Stimulated activated memory B cell treated with anti-CD40 and anti-IgM and Interleukin-4, amounts not matched to agents 10 μg/mL and 1 μg/mL and 100 μg/mL, for 72 hours (primary cell): ENCODE data around the gene DNAJB11.
"Not testable (repeated sequence)": the region's sequence is repeated elsewhere in the genome, so short reads cannot be mapped to it uniquely, and the experiment has no call there.

Experiments
- ATAC-seq: fragments of 150-1000 bp; cut with Tn5 transposase; 2 replicates; pipeline ENCODE4 v1.10.0; 2021
- H3K27ac Mint-ChIP-seq: one replicate; pipeline ENCODE4 v1.8.0; 2022; ENCODE audit warnings: mild to moderate bottlenecking, mixed read lengths
- H3K27me3 Mint-ChIP-seq: one replicate; pipeline ENCODE4 v1.8.0; 2022; ENCODE audit warnings: mixed read lengths
- H3K36me3 Mint-ChIP-seq: one replicate; pipeline ENCODE4 v1.8.0; 2022; ENCODE audit warnings: mixed read lengths
- H3K4me1 Mint-ChIP-seq: one replicate; pipeline ENCODE4 v1.8.0; 2022; ENCODE audit warnings: mixed read lengths
- H3K4me3 Mint-ChIP-seq: one replicate; pipeline ENCODE4 v1.8.0; 2022; ENCODE audit warnings: mild to moderate bottlenecking, moderate library complexity, mixed read lengths
- H3K9me3 Mint-ChIP-seq: one replicate; pipeline ENCODE4 v1.8.0; 2022; ENCODE audit warnings: mixed read lengths

Gene DNAJB11

GRCh38 chr3:186570096-186570940, at the start of gene DNAJB11:
Gene DNAJB11 (plus strand): TSS chr3:186570720. CDS start chr3:186570898, 178 bp downstream.
- peaks cover 55% of the 10 kb centered on the region for H3K4me1 Mint-ChIP-seq

GRCh38 chr3:186520957-186521842, 49.3 kb upstream of the DNAJB11 start:
- Mint-ChIP-seq H3K4me1 (peaks cover 81% of the 10 kb centered on the region), H3K27ac (peak overlapping the region; percentile 81)
- ATAC-seq: peak; percentile 67

More at GRCh38 chr3:186570096-186570940, at the start of gene DNAJB11:
- Mint-ChIP-seq H3K4me3 (peak within 1 kb of the TSS; percentile 94), H3K9me3 (no peaks in the 10 kb centered on the region), H3K27me3 (no peaks in the 10 kb centered on the region), H3K27ac (peak within 1 kb of the TSS; percentile 93), H3K36me3 (no peaks in the 10 kb centered on the region)
- peak; percentile 93 for ATAC-seq

GRCh38 chr3:186523022-186523421, 47.5 kb upstream of the DNAJB11 start:
- no peaks in the 10 kb centered on the region for H3K27me3 Mint-ChIP-seq
- ATAC-seq: no peak
- H3K27ac Mint-ChIP-seq: peak overlapping the region; percentile 92
- no peak overlapping the region for H3K4me3 Mint-ChIP-seq
- H3K9me3 Mint-ChIP-seq: no peaks in the 10 kb centered on the region
- H3K36me3 Mint-ChIP-seq: peaks cover 5% of the 10 kb centered on the region
- H3K4me1 Mint-ChIP-seq: peaks cover 89% of the 10 kb centered on the region

More at GRCh38 chr3:186520957-186521842, 49.3 kb upstream of the DNAJB11 start:
- peak overlapping the region; percentile 9 for H3K4me3 Mint-ChIP-seq
- H3K9me3 Mint-ChIP-seq: no peaks in the 10 kb centered on the region
- H3K36me3 Mint-ChIP-seq: no peaks in the 10 kb centered on the region
- H3K27me3 Mint-ChIP-seq: no peaks in the 10 kb centered on the region

GRCh38 chr3:186523434-186523833, 47.1 kb upstream of the DNAJB11 start:
- Mint-ChIP-seq H3K27me3 (no peaks in the 10 kb centered on the region), H3K9me3 (no peaks in the 10 kb centered on the region), H3K27ac (peak overlapping the region; percentile 92), H3K36me3 (peaks cover 6% of the 10 kb centered on the region), H3K4me1 (peaks cover 90% of the 10 kb centered on the region), H3K4me3 (no peak overlapping the region)
- ATAC-seq: no peak

- peaks cover 6% of the 10 kb centered on the region for H3K36me3 Mint-ChIP-seq
- H3K4me1 Mint-ChIP-seq: peaks cover 92% of the 10 kb centered on the region
- H3K4me3 Mint-ChIP-seq: no peak overlapping the region
Measured at GRCh38 chr3:186524616-186525015, 45.9 kb upstream of the DNAJB11 start.

GRCh38 chr3:186525369-186526255, 44.9 kb upstream of the DNAJB11 start:
- ATAC-seq: peak; percentile 50
- Mint-ChIP-seq H3K27me3 (no peaks in the 10 kb centered on the region), H3K27ac (peak overlapping the region; percentile 92), H3K36me3 (peaks cover 6% of the 10 kb centered on the region), H3K9me3 (no peaks in the 10 kb centered on the region), H3K4me1 (peaks cover 93% of the 10 kb centered on the region), H3K4me3 (peak overlapping the region; percentile 58)

More at GRCh38 chr3:186524616-186525015, 45.9 kb upstream of the DNAJB11 start:
- peak overlapping the region; percentile 92 for H3K27ac Mint-ChIP-seq
- H3K27me3 Mint-ChIP-seq: no peaks in the 10 kb centered on the region
- no peaks in the 10 kb centered on the region for H3K9me3 Mint-ChIP-seq
- ATAC-seq: no peak

GRCh38 chr3:186526256-186526606, 44.3 kb upstream of the DNAJB11 start:
- peak; percentile 84 for ATAC-seq
- peaks cover 6% of the 10 kb centered on the region for H3K36me3 Mint-ChIP-seq
- H3K9me3 Mint-ChIP-seq: no peaks in the 10 kb centered on the region
- peak overlapping the region; percentile 92 for H3K27ac Mint-ChIP-seq
- peak overlapping the region; percentile 58 for H3K4me3 Mint-ChIP-seq
- H3K4me1 Mint-ChIP-seq: peaks cover 91% of the 10 kb centered on the region
- no peaks in the 10 kb centered on the region for H3K27me3 Mint-ChIP-seq

- H3K4me3 Mint-ChIP-seq: no peak overlapping the region
- no peak for ATAC-seq
Measured at GRCh38 chr3:186529201-186529999, 41.1 kb upstream of the DNAJB11 start.

GRCh38 chr3:186530415-186530814, 40.1 kb upstream of the DNAJB11 start:
- ATAC-seq: no peak
- H3K9me3 Mint-ChIP-seq: no peaks in the 10 kb centered on the region
- peaks cover 93% of the 10 kb centered on the region for H3K4me1 Mint-ChIP-seq
- peaks cover 10% of the 10 kb centered on the region for H3K36me3 Mint-ChIP-seq
- H3K4me3 Mint-ChIP-seq: no peak overlapping the region
- peak overlapping the region; percentile 35 for H3K27ac Mint-ChIP-seq
- H3K27me3 Mint-ChIP-seq: no peaks in the 10 kb centered on the region

More at GRCh38 chr3:186529201-186529999, 41.1 kb upstream of the DNAJB11 start:
- Mint-ChIP-seq H3K9me3 (no peaks in the 10 kb centered on the region), H3K27ac (peak overlapping the region; percentile 56), H3K4me1 (peaks cover 93% of the 10 kb centered on the region), H3K36me3 (peaks cover 10% of the 10 kb centered on the region), H3K27me3 (no peaks in the 10 kb centered on the region)

GRCh38 chr3:186531694-186532093, 38.8 kb upstream of the DNAJB11 start:
- ATAC-seq, H3K27me3 Mint-ChIP-seq, H3K9me3 Mint-ChIP-seq, H3K4me3 Mint-ChIP-seq: not testable (repeated sequence)
- Mint-ChIP-seq H3K4me1 (peaks cover 93% of the 10 kb centered on the region), H3K36me3 (peaks cover 10% of the 10 kb centered on the region), H3K27ac (peak overlapping the region; percentile 95)

GRCh38 chr3:186532598-186533072, 37.9 kb upstream of the DNAJB11 start:
- H3K4me1 Mint-ChIP-seq: peaks cover 93% of the 10 kb centered on the region
- H3K27me3 Mint-ChIP-seq: no peaks in the 10 kb centered on the region
- peak overlapping the region; percentile 30 for H3K4me3 Mint-ChIP-seq
- peaks cover 9% of the 10 kb centered on the region for H3K36me3 Mint-ChIP-seq
- ATAC-seq: peak; percentile 82
- H3K27ac Mint-ChIP-seq: peak overlapping the region; percentile 95
- no peaks in the 10 kb centered on the region for H3K9me3 Mint-ChIP-seq

- Mint-ChIP-seq H3K27me3 (no peaks in the 10 kb centered on the region), H3K36me3 (peaks cover 4% of the 10 kb centered on the region), H3K9me3 (no peaks in the 10 kb centered on the region), H3K27ac (peak overlapping the region; percentile 95), H3K4me1 (peaks cover 93% of the 10 kb centered on the region), H3K4me3 (peak overlapping the region; percentile 55)
- peak; percentile 98 for ATAC-seq
Measured at GRCh38 chr3:186534113-186534669, 36.3 kb upstream of the DNAJB11 start.
